Hematopoietic multipotent progenitor cell treated with erythropoietin and hydrocortisone succinate and interleukin-3 and kit ligand, for 15 days (in vitro differentiated cells): ENCODE measurements around the gene FRMD7.
"Not testable (repeated sequence)": the region's sequence is repeated elsewhere in the genome, so short reads cannot be mapped to it uniquely, and the experiment has no call there.

Experiments
- DNase-seq: peaks from one replicate; pipeline ENCODE4 v3.0.0-alpha.2; 2015; ENCODE audit warnings: low spot score

FRMD7 gene

DNA sequence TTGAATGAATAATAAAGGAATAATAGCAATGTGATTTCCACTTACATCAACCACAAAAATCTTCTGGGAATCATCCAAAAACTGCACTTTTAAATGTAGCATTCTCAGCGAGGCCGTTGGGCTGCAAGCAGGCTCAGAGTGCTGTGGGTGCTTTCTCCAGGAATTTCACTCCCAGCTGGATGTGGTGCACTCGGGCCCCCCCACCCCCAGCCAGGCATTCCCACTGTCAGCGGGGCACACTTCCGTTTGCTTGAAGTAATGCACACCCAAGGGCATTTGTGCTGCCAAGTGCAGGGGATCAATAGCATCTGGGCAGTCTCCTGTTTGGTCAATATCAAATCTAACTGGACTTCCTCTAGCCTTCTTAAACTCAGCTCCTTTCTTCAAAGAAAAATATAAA lies at the start of gene FRMD7:
FRMD7 (minus strand) TSS at position 278 of the 400 bp plus-strand sequence; CDS start at position 102, 176 bp downstream.
- no peak for DNase-seq

GRCh38 chrX:132173647-132174046 lies 45.8 kb upstream of the FRMD7 start:
- no peak for DNase-seq

DNA sequence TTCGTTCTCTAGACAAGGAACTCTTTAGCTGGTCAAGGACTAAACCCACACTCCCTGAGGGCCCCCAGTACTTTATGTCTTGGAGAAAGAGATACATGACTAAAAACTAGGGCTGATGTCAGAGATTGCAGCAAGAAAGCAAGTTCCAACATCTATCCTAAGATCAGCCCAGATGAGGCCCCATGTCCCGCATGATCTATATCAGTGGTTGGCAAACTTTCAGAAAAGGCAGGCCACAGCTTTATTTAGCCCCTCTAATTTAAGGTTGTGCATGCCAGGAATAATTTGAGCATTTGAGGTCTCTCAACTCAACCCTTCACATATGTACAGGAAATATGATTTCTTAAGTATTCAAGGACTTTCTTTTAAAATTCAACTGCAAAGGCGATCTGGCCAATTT lies 44.1 kb upstream of the FRMD7 start:
- no peak for DNase-seq

- peak; percentile 2 for DNase-seq
Observed at GRCh38 chrX:132171478-132171877, 43.7 kb upstream of the FRMD7 start.

DNA sequence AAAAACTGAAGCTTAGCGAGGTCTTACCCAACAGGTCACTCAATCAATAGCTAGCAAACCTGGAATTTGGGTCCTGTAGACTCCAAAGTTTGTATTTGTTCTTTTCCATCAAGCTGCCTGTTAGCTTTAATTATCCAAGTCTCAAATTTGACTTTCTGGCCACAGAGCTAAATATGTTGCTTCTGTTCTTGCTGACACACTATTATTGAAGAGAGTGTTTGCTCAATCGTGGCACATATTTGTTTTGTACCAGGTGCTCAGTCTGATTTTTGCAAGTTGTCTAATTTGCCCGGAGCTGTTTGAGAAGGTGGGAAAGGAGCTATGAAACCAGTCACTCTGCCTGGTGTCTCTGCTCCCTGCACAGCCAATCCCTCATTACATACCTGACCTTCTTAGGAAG lies 41.7 kb upstream of the FRMD7 start:
- no peak for DNase-seq

- DNase-seq: no peak
Observed at GRCh38 chrX:132165651-132166050, 37.8 kb upstream of the FRMD7 start.

DNA sequence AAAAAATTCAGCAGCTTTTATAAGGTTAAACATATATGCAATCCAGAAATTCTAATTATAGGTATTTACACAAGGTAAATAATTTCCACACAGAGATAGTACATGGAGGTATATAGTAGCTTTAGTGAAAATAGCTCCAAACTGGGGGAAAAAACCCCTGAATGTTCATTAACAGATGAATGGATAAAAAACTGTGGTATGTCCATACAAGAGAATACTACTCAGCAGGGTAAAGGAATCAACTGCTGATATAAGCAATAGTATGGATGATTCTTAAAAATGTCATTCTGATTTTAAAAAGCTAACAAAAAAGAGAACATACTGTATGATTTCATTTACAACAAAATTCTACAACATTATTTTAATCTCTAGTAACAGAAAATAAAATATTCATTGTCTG lies 37.2 kb upstream of the FRMD7 start:
- DNase-seq: no peak

DNA sequence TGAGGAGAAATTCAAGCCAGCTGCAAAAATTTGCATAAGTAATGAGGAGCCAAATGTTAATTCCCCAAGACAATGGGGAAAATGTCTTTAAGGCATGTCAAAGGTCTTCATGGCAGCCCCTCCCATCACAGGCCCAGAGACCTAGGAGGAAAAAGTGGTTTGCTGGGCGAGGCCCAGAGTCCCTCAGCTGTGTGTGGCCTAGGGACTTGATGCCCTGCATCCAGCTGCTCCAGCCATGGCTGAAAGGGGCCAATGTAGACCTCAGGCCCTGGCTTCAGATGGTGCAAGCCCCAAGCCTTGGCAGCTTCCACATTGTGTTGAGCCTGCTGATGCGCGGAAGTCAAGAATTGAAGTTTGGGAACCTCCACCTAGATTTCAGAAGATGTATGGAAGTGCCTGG lies 35.3 kb upstream of the FRMD7 start:
- DNase-seq: not testable (repeated sequence)

- no peak for DNase-seq
Observed at GRCh38 chrX:132153166-132153565, 25.3 kb upstream of the FRMD7 start.

- DNase-seq: no peak
Observed at GRCh38 chrX:132146456-132146855, 18.6 kb upstream of the FRMD7 start.

- DNase-seq: no peak
Observed at GRCh38 chrX:132144061-132144460, 16.2 kb upstream of the FRMD7 start.

DNA sequence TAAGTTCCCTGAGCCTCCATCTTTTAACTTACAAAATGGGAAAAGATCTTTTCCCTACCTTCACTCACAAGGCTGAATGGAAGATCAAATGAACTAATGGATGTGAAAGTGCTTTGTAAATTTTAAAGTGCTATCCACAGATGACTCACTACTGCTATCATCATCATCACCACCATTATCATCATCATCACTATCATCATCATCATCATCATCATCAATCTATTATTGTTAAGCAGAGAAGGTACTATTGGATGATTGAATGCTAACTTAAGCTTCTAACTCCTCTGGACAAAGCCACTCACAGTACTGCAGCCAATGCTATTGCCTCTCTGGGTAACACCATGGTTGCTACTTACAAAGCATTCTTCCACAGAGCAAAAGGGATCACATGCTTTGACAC lies 1.9 kb downstream of the FRMD7 start:
- no peak for DNase-seq

- DNase-seq: no peak
Observed at GRCh38 chrX:132120913-132121312, 6.9 kb downstream of the FRMD7 start.

DNA sequence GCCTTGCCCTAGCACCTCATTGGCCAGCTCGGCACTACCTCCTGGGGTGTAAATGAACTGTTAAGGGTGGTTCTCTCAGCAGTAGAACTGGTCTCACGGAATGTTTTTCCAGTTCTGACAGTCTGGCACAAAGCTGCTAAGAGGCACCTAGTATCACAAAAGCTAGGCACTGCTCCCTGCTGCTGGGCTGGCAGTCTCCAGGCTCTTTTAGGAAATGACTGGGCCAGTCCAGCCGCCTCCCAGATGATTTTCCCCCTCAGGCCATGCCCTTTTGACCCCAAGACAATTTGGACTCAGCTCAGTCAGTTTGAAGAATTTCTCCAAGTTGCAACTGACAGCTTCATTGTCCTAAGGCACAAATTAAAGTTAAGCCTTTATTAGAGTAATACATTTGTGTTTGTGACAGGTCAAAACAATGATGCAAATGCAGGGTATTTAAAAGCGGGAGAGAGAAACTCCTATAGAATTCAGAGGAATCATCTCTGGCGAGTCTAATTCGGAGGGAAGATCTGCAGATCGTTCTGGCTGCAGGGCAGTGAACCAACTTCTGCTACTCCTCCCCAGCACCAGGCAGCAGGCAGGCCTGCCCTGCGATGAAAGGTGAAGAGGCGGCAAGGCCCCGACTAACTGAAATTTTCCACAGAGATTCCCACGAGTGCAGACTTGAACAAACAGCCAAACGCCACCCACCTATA lies 7.9 kb downstream of the FRMD7 start:
- no peak for DNase-seq

GRCh38 chrX:132119283-132119682 lies 8.5 kb downstream of the FRMD7 start:
- no peak for DNase-seq

- no peak for DNase-seq
Observed at GRCh38 chrX:132118358-132118757, 9.5 kb downstream of the FRMD7 start.

- no peak for DNase-seq
Observed at GRCh38 chrX:132115792-132116191, 12.0 kb downstream of the FRMD7 start.

DNA sequence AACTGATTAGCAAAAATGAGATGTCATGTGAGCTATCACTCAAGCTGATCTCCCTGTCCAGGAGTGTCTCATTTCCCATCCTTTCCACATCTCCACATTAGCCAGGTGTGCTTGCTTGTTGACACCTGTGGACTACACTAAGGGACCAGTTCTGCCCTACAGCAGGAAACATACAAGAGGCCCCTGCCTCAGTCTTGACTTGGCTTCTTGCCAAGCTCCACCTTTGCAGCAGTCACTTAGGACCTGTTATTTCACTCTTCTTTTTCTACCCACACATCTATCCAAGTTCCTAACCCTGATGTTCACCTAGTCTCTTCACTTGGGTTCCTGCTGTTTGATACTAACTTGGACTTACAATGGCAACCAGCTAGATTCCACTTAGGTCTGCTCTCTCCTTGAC lies 13.2 kb downstream of the FRMD7 start:
- DNase-seq: no peak

DNA sequence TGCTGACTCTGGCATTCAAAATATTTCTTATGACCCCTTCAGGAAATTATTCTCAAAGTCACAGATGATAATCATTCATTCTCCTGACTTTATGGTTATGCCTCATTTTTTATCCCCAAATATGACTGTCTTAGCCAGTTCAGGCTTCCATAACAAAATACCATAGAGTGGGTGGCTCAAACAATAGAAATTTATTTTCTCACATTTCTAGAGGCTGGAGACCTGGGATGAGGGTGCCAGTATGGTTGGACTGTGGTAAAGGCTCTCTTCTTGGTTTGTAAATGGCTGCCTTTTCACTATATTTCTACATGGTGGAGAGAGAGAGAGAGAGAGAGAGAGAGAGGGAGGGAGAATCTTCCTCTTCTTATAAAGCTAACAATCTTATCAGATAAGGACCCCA lies 20.5 kb downstream of the FRMD7 start:
- no peak for DNase-seq

- DNase-seq: no peak
Observed at GRCh38 chrX:132101799-132102198, 26.0 kb downstream of the FRMD7 start.

- DNase-seq: no peak
Observed at GRCh38 chrX:132101206-132101605, 26.6 kb downstream of the FRMD7 start.

GRCh38 chrX:132098704-132099103 lies 29.1 kb downstream of the FRMD7 start:
- DNase-seq: not testable (repeated sequence)

DNA sequence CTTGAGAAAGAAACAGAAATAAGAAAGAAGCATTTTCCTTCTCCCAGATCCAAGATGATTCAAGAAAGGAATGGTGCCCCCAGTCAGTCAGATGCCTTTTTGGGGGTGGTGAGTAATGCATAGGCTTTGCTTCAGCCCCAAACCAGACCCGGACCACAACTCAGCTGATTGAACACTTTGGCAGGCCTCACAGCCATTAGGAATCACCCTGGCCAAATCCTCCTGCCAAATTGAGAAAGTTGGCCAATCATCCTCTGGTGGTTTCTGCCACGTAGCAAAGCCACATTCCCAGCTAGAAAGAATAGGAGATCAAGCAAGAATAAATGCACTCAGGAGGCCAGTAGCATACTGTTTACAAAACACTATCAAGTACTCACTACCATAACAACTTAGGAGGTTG lies 33.7 kb downstream of the FRMD7 start:
- DNase-seq: no peak

DNA sequence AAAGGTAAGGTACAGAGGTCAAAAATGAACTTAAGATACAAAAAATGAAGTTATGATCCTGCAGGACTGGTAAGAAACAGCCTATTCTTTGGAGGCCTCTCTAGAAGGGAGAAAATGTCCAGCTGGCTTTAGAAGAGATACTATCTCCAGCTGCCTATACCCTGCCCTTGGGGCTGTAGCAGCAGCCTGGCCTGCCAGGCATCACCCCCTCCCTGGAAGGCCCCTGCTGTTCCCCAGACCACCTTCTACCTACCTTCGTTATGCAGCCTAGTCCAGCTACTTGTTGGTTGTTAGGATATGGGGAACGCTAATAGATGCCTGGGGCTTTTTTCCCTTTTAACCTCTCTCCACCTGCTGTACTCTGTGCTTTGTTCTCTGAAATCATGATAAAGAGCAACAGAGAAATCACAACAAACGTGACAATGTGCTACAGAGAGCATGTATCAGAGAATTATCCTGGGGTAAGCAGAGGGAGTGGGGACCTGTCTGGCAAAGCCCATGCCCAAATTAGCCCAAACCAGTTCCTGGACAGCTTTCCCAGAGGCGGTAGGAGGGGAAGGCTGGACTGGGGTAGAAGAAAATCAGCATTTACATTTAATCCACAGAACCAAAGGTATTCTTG lies 34.5 kb downstream of the FRMD7 start:
- no peak for DNase-seq
